Transverse colon (tissue), 3 donors: Measurements from ENCODE around the gene SLC26A5.

Source experiments
- POLR2A ChIP-seq: fragments of 450-650 bp; IDR thresholded peaks from one replicate; pipeline ENCODE4 v1.6.1; 2016; ENCODE audit warnings: antibody characterized with exemption, mild to moderate bottlenecking, moderate library complexity
- TF ChIP-seq, protein P1 (sequence below), 5 experiments: fragments of 200-600 bp in 3 of 5; fragments of 450-650 bp in 2 of 5; sonication (generic) in 3 of 5; IDR thresholded peaks; 1 replicate in 2 of 5; 2 replicates in 3 of 5; pipeline ENCODE4 v1.5.1; 2016 to 2017; ENCODE audit warnings: antibody characterized with exemption in 5 of 5, inconsistent platforms in 3 of 5, mild to moderate bottlenecking in 2 of 5, moderate library complexity in 1 of 5

DNA sequence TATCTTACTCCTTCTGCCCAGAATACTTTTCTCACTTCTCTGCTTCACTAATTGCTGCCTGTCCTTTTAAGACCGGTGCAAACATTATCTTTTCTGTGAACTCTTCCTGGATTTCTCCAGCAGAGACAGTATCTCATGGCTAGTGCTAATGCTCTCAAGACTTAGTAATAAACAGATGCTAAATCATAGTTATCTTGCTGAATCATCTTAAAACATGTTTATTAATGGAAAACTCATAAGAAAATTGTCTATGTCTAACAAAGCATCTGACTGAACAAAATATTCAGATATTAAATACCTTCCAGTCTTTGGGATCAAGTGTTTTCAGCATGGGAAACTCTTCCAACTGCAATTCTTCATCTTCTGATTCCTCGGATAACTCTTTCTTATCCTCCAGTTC is 104.5 kb downstream of the SLC26A5 start:
- TF ChIP-seq, protein P1, sequence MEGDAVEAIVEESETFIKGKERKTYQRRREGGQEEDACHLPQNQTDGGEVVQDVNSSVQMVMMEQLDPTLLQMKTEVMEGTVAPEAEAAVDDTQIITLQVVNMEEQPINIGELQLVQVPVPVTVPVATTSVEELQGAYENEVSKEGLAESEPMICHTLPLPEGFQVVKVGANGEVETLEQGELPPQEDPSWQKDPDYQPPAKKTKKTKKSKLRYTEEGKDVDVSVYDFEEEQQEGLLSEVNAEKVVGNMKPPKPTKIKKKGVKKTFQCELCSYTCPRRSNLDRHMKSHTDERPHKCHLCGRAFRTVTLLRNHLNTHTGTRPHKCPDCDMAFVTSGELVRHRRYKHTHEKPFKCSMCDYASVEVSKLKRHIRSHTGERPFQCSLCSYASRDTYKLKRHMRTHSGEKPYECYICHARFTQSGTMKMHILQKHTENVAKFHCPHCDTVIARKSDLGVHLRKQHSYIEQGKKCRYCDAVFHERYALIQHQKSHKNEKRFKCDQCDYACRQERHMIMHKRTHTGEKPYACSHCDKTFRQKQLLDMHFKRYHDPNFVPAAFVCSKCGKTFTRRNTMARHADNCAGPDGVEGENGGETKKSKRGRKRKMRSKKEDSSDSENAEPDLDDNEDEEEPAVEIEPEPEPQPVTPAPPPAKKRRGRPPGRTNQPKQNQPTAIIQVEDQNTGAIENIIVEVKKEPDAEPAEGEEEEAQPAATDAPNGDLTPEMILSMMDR (IDR thresholded peaks at IDR 0.05) = no peak
- TF ChIP-seq POLR2A = no peak
